GM12873 (cell line): Measurements from ENCODE around the gene CDH23.

ENCODE experiments used
- TF ChIP-seq, protein P1 (sequence below): IDR thresholded peaks from 2 replicates; pipeline ENCODE4 v1.5.1; 2012; ENCODE audit warnings: low read depth, mild to moderate bottlenecking, moderate library complexity, low read length, control low read depth; ENCODE audit not compliant: insufficient read depth; ENCODE audit errors: missing control alignments

Gene CDH23

DNA sequence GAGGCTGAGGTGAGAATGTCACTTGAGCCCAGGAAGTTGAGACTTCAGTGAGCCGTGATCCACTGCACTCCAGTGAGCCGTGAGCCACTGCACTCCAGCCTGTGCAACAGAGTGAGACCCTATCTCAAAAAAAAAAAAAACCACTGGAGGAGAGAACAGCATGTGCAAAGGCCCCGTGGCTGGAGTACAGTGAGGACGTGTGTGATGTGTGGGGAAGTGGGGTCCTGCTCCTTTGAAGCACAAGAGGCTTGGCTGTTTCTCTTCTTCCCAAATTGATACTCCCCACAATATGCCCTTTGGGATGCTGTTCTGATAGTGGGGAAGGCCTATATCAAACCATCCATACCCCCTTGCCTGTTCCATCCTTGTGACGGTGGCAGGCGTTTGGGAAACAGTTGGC is 254.7 kb downstream of the CDH23 start:
- TF ChIP-seq, protein P1, sequence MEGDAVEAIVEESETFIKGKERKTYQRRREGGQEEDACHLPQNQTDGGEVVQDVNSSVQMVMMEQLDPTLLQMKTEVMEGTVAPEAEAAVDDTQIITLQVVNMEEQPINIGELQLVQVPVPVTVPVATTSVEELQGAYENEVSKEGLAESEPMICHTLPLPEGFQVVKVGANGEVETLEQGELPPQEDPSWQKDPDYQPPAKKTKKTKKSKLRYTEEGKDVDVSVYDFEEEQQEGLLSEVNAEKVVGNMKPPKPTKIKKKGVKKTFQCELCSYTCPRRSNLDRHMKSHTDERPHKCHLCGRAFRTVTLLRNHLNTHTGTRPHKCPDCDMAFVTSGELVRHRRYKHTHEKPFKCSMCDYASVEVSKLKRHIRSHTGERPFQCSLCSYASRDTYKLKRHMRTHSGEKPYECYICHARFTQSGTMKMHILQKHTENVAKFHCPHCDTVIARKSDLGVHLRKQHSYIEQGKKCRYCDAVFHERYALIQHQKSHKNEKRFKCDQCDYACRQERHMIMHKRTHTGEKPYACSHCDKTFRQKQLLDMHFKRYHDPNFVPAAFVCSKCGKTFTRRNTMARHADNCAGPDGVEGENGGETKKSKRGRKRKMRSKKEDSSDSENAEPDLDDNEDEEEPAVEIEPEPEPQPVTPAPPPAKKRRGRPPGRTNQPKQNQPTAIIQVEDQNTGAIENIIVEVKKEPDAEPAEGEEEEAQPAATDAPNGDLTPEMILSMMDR: no peak

GRCh38 chr10:71651928-71652327 is 255.2 kb downstream of the CDH23 start:
- TF ChIP-seq, protein P1: no peak

DNA sequence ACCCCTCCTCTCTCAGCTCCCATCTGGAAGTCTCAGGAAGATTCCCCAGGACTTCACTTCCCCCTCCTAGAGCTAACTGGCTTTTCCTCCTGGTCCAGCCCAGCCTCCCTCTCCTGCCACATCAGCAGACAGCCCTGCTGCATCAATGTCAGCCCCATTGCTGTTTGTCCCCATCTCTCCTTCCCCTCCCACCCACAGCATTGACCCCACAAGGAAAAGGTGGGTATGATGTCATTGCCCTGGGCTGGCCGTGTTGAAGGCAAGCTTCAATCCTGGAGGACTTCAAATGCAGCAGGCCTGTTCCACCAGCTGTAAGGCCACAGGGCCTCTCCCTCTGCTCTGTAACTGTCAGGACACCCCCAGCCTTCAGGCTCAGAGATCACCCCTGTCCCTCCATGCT is 256.3 kb downstream of the CDH23 start:
- TF ChIP-seq, protein P1: no peak

GRCh38 chr10:71656220-71656619 is 259.5 kb downstream of the CDH23 start:
- TF ChIP-seq, protein P1: no peak

DNA sequence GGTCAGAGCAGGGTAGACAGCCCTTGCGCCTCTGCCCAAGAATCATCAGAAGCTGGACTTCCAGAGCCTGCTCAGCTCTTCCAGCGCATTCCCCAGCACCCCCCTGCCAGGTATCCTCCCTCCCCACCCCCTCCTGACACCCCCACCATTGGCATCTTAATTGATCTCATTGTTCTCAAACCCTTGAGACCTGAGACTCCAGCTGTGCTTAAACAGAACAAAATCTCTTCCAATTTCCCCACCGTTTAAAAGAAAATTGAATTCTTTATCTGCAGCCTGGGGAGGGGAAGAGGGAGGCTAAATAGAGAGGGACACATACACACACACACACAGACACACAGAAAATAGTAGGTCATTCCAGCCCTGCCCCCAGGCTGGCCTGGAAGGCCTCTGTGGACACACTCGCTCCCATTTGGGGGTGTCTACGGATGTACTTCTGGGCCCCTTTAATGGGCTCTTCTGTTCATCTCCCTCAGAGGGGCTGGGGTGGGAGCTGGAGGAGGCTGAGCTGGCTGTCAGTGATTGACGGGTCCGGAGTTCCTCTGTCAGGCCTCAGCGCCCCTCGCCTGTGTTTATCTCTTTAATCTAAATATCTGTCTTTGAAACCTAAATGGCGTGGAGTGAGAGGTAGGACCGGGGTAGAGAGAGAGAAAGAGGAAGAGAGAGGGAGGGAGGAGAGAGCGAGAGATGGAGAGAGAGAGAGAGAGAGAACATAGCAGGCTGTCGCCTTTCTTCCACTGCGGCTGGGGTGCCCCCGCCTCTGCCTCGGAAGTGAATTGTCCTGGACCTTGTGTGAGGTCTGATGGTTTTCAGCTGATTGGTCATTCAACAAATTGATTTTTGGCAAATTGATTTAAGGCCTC is 261.1 kb downstream of the CDH23 start:
- TF ChIP-seq, protein P1: no peak

DNA sequence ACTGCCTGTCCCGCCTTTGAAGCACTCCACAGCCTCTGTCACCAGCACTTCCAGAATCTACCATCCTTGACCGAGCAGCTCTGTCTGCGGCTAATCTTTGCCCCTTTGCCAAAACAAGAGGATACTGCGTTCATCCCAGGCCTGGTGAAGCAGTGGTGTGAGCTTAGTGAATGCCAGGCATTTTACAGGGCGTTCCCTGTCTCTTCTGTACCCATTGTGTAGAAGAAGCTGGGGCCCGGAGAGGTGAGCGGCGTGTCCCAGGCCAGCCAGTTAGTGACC is 261.7 kb downstream of the CDH23 start:
- TF ChIP-seq, protein P1: no peak

GRCh38 chr10:71659111-71659634 is 262.5 kb downstream of the CDH23 start:
- TF ChIP-seq, protein P1: no peak
